ENCODE data around the gene HSD17B12. TPM values are rescaled to one million over a fixed set of nuclear protein-coding genes. Genes with fewer than 3 reads are reported as not detected.
A peak's percentile ranks its signal among the peaks of the same experiment; 100 is the strongest.
"Not testable (repeated sequence)": the region's sequence is repeated elsewhere in the genome, so short reads cannot be mapped to it uniquely, and the experiment has no call there.

Gene HSD17B12
- total RNA-seq, 5 donors from 2014 or later (not counting 1 experiment from before 2014, with no cell fraction given), result 17.9 to 25.6 (median 23.8) TPM

- H3K27me3 Mint-ChIP-seq; ATAC-seq (replicated peaks in 1 of 4); H3K4me3 ChIP-seq (ENCODE audit: control insufficient read depth in 1 of 2, extremely low read depth in 1 of 2, low read length in 1 of 2); H3K36me3 ChIP-seq (ENCODE audit: control insufficient read depth in 2 of 2, extremely low read depth in 1 of 2, insufficient read depth in 1 of 2, low read length in 1 of 2); H3K9me3 Mint-ChIP-seq; H3K9me3 ChIP-seq; H3K27me3 ChIP-seq (replicated peaks in 1 of 2; ENCODE audit: control insufficient read depth in 2 of 2, extremely low read depth in 1 of 2, insufficient read depth in 2 of 2, low read length in 1 of 2); H3K27ac ChIP-seq (ENCODE audit: low read length); DNase-seq; POLR2A ChIA-PET; CTCF ChIA-PET: not testable (repeated sequence)
- Mint-ChIP-seq H3K36me3 (peaks cover 28% of the 10 kb centered on the region), H3K27ac (peak overlapping the region in 1 of 2 donors; percentile 15), H3K4me1 (peaks cover 44 to 56% (median 49%) of the 10 kb centered on the region in 3 donors), H3K4me3 (peak overlapping the region; percentile 86 to 96 (median 91))
- 96% methylated on average over 7 of the region's 11 CpGs for WGBS (ENCODE audit: insufficient coverage)
- peaks cover 7 to 18% of the 10 kb centered on the region in 2 experiments for H3K4me1 ChIP-seq (ENCODE audit: control insufficient read depth in 1 of 2, extremely low read depth in 1 of 2, insufficient read depth in 2 of 2, low read length in 2 of 2)
These were observed 1.5 kb downstream of the HSD17B12 start for GRCh38 chr11:43682081-43682480.

DNA sequence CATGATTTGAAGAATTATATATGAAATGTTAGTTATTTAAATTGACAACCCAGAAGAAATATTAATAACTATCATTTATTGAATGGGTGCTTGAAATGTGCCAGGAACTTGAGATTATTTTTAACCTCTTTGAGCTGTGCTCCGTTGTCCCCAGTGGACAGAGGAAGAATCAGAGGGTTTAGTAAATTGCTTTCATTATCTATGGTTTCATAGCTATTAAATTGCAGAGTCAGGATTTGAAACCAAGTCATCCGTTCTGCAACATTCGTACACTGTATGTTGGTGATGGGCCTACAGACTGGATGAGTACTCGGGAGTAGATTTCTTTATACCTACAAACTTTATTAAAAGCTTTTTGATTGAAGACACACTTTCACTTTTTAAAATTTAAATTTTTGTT, 4.9 kb downstream of the HSD17B12 start:
- DNase-seq, result no peak
- no peaks in the 10 kb centered on the region for H3K27me3 Mint-ChIP-seq
- Histone ChIP-seq H3K27ac (ENCODE audit: low read length) (no peak overlapping the region), H3K4me3 (ENCODE audit: control insufficient read depth in 1 of 2, extremely low read depth in 1 of 2, low read length in 1 of 2) (no peak overlapping the region), H3K9me3 (no peaks in the 10 kb centered on the region), H3K36me3 (ENCODE audit: control insufficient read depth in 2 of 2, extremely low read depth in 1 of 2, insufficient read depth in 1 of 2, low read length in 1 of 2) (peaks cover 0 to 2% of the 10 kb centered on the region in 2 donors), H3K4me1 (ENCODE audit: control insufficient read depth in 1 of 2, extremely low read depth in 1 of 2, insufficient read depth in 2 of 2, low read length in 2 of 2) (peaks cover 7 to 10% of the 10 kb centered on the region in 2 experiments), H3K27me3 (replicated peaks in 1 of 2; ENCODE audit: control insufficient read depth in 2 of 2, extremely low read depth in 1 of 2, insufficient read depth in 2 of 2, low read length in 1 of 2) (no peaks in the 10 kb centered on the region)
- H3K4me1 Mint-ChIP-seq, result peaks cover 49 to 52% (median 52%) of the 10 kb centered on the region in 3 donors
- ChIA-PET CTCF (interaction anchor here in 1 of 2 donors (0.6 kb wide), 1 partner anchor 148 kb away, joined by 4 read pairs; no protein-coding TSS in a partner anchor), POLR2A (interaction anchor here in 1 of 2 donors (0.6 kb wide), 1 partner anchor 103 kb away, joined by 3 read pairs; no protein-coding TSS in a partner anchor)
- 67% methylated on average over 1 of the region's 4 CpGs for WGBS (ENCODE audit: insufficient coverage)
- no peak for ATAC-seq (replicated peaks in 1 of 4)
- H3K9me3 Mint-ChIP-seq, result no peaks in the 10 kb centered on the region
- H3K4me3 Mint-ChIP-seq, result no peak overlapping the region
- peaks cover 37% of the 10 kb centered on the region for H3K36me3 Mint-ChIP-seq
- H3K27ac Mint-ChIP-seq, result no peak overlapping the region

DNA sequence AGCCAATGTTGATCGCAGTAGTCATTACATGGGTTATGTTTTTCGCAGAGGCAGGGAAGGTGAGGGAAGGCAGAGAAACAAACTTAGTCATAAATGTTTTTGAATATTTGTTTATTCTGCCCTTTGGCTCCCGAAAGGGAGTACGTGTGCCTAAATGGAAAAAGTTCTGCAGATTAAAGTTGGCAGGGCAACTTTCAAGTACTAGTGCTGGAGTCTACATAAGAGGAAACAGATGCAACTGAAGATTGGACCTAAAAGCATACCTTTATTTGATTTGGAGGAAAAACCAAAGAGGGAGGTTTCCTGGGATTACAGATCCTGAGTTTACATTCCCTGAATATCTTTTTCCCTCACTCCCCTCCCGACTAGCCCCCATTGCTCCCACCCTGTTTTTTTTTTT, 5.7 kb downstream of the HSD17B12 start:
- peaks cover 40% of the 10 kb centered on the region for H3K36me3 Mint-ChIP-seq
- H3K9me3 Mint-ChIP-seq, result no peaks in the 10 kb centered on the region
- DNase-seq (no peak), ATAC-seq (replicated peaks in 1 of 4) (no peak)
- no peak overlapping the region for H3K4me3 ChIP-seq (ENCODE audit: control insufficient read depth in 1 of 2, extremely low read depth in 1 of 2, low read length in 1 of 2)
- H3K27ac Mint-ChIP-seq, result no peak overlapping the region
- H3K27me3 ChIP-seq (replicated peaks in 1 of 2; ENCODE audit: control insufficient read depth in 2 of 2, extremely low read depth in 1 of 2, insufficient read depth in 2 of 2, low read length in 1 of 2), result no peaks in the 10 kb centered on the region
- POLR2A ChIA-PET, result interaction anchor here in 1 of 2 donors (0.7 kb wide), 1 partner anchor 163 kb away, joined by 8 read pairs; no protein-coding TSS in a partner anchor
- H3K4me1 Mint-ChIP-seq, result peaks cover 50 to 51% (median 50%) of the 10 kb centered on the region in 3 donors
- H3K27me3 Mint-ChIP-seq, result no peaks in the 10 kb centered on the region
- no peak overlapping the region for H3K4me3 Mint-ChIP-seq
- H3K4me1 ChIP-seq (ENCODE audit: control insufficient read depth in 1 of 2, extremely low read depth in 1 of 2, insufficient read depth in 2 of 2, low read length in 2 of 2), result peaks cover 5 to 7% of the 10 kb centered on the region in 2 experiments
- 92% methylated on average over 4 of the region's 5 CpGs for WGBS (ENCODE audit: insufficient coverage)
- CTCF ChIA-PET, result no interaction called here
- H3K36me3 ChIP-seq (ENCODE audit: control insufficient read depth in 2 of 2, extremely low read depth in 1 of 2, insufficient read depth in 1 of 2, low read length in 1 of 2), result peaks cover 0 to 2% of the 10 kb centered on the region in 2 donors
- H3K27ac ChIP-seq (ENCODE audit: low read length), result no peak overlapping the region
- H3K9me3 ChIP-seq, result no peaks in the 10 kb centered on the region

DNA sequence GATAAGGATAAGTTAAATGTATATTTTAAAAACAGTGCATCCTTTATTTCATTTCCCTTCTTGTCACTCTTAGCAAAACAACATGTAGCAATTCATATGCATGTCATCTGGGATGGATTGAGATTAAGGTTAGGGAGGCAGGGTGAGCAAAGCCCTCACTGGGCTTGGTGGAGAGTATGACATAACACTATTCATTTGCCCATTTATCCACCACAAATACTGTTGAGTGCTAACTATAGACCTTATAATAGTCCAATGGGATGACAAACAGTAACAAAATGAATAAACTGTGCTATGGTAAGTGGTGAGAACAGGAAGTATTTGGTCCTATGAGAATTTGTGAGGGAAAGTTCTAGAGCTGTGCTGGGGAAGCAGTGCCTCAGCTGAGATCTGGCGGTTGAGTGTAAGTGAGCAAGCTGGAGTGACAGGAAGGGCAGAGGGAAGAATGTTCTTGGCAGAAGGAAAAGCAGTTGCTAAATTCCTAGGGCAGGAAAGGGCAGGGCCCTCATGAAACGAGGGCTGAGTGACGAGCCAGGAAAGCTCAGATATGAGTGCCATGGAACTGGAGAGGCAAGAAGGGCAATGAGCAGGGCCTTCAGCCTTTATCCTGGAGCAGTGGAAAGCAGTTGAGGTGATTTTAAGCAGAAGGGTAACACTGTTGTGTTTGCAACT, 6.7 kb downstream of the HSD17B12 start:
- no peak overlapping the region for H3K4me3 Mint-ChIP-seq
- H3K27me3 Mint-ChIP-seq, result no peaks in the 10 kb centered on the region
- ChIA-PET POLR2A (interaction anchor here in 1 of 2 donors (0.7 kb wide), 1 partner anchor 162 kb away, joined by 8 read pairs; no protein-coding TSS in a partner anchor), CTCF (no interaction called here)
- no peaks in the 10 kb centered on the region for H3K4me1 ChIP-seq (ENCODE audit: control insufficient read depth in 1 of 2, extremely low read depth in 1 of 2, insufficient read depth in 2 of 2, low read length in 2 of 2)
- H3K27ac Mint-ChIP-seq, result no peak overlapping the region
- no peaks in the 10 kb centered on the region for H3K9me3 Mint-ChIP-seq
- peaks cover 47% of the 10 kb centered on the region for H3K36me3 Mint-ChIP-seq
- ATAC-seq (replicated peaks in 1 of 4), result no peak
- peaks cover 0 to 2% of the 10 kb centered on the region in 2 donors for H3K36me3 ChIP-seq (ENCODE audit: control insufficient read depth in 2 of 2, extremely low read depth in 1 of 2, insufficient read depth in 1 of 2, low read length in 1 of 2)
- H3K27ac ChIP-seq (ENCODE audit: low read length), result no peak overlapping the region
- H3K9me3 ChIP-seq, result no peaks in the 10 kb centered on the region
- no peaks in the 10 kb centered on the region for H3K27me3 ChIP-seq (replicated peaks in 1 of 2; ENCODE audit: control insufficient read depth in 2 of 2, extremely low read depth in 1 of 2, insufficient read depth in 2 of 2, low read length in 1 of 2)
- no peak for DNase-seq
- 100% methylated on average over 3 of the region's 3 CpGs for WGBS (ENCODE audit: insufficient coverage)
- peaks cover 42 to 48% (median 44%) of the 10 kb centered on the region in 3 donors for H3K4me1 Mint-ChIP-seq
- no peak overlapping the region for H3K4me3 ChIP-seq (ENCODE audit: control insufficient read depth in 1 of 2, extremely low read depth in 1 of 2, low read length in 1 of 2)

DNA sequence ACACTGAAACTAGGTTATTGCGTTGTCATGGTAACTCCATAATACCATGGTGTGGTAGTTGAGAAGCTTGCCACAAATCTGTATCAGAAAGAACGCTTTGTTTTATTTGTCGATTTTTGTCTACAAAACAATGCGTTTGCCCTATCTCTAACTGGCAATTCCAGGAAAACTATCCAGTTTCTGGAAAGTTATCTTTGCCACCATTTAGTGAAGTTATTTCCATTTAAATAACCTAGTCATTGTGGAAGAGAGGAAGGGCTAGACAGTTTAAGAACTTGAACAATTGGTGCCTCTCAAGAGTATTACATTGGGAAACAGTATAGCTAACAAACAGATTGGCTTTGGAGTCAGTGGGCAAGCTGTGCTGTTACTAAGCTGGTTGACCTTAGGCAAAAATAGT, 7.9 kb downstream of the HSD17B12 start:
- H3K4me1 ChIP-seq (ENCODE audit: control insufficient read depth in 1 of 2, extremely low read depth in 1 of 2, insufficient read depth in 2 of 2, low read length in 2 of 2), result no peaks in the 10 kb centered on the region
- Mint-ChIP-seq H3K9me3 (no peaks in the 10 kb centered on the region), H3K36me3 (peaks cover 44% of the 10 kb centered on the region), H3K27ac (no peak overlapping the region), H3K4me3 (no peak overlapping the region), H3K4me1 (peaks cover 40 to 50% (median 42%) of the 10 kb centered on the region in 3 donors), H3K27me3 (no peaks in the 10 kb centered on the region)
- no peaks in the 10 kb centered on the region for H3K27me3 ChIP-seq (replicated peaks in 1 of 2; ENCODE audit: control insufficient read depth in 2 of 2, extremely low read depth in 1 of 2, insufficient read depth in 2 of 2, low read length in 1 of 2)
- POLR2A ChIA-PET, result no interaction called here
- H3K4me3 ChIP-seq (ENCODE audit: control insufficient read depth in 1 of 2, extremely low read depth in 1 of 2, low read length in 1 of 2), result no peak overlapping the region
- no peak for DNase-seq
- no peaks in the 10 kb centered on the region for H3K9me3 ChIP-seq
- H3K36me3 ChIP-seq (ENCODE audit: control insufficient read depth in 2 of 2, extremely low read depth in 1 of 2, insufficient read depth in 1 of 2, low read length in 1 of 2), result peaks cover 0 to 2% of the 10 kb centered on the region in 2 donors
- ATAC-seq (replicated peaks in 1 of 4), result no peak
- CTCF ChIA-PET, result no interaction called here
- H3K27ac ChIP-seq (ENCODE audit: low read length), result no peak overlapping the region
- WGBS (ENCODE audit: insufficient coverage), result no CpG with 5 or more reads among the region's 4 CpGs

GRCh38 chr11:43689167-43689566, 8.6 kb downstream of the HSD17B12 start:
- H3K4me1 ChIP-seq (ENCODE audit: control insufficient read depth in 1 of 2, extremely low read depth in 1 of 2, insufficient read depth in 2 of 2, low read length in 2 of 2), result no peaks in the 10 kb centered on the region
- Mint-ChIP-seq H3K4me1 (peaks cover 36 to 46% (median 39%) of the 10 kb centered on the region in 3 donors), H3K27me3 (no peaks in the 10 kb centered on the region), H3K4me3 (no peak overlapping the region), H3K9me3 (no peaks in the 10 kb centered on the region), H3K36me3 (peaks cover 41% of the 10 kb centered on the region), H3K27ac (no peak overlapping the region)
- ChIA-PET CTCF (no interaction called here), POLR2A (no interaction called here)
- 43% methylated on average over 1 of the region's 2 CpGs for WGBS (ENCODE audit: insufficient coverage)
- no peaks in the 10 kb centered on the region for H3K36me3 ChIP-seq (ENCODE audit: control insufficient read depth in 2 of 2, extremely low read depth in 1 of 2, insufficient read depth in 1 of 2, low read length in 1 of 2)
- no peak overlapping the region for H3K27ac ChIP-seq (ENCODE audit: low read length)
- H3K9me3 ChIP-seq, result no peaks in the 10 kb centered on the region
- no peaks in the 10 kb centered on the region for H3K27me3 ChIP-seq (replicated peaks in 1 of 2; ENCODE audit: control insufficient read depth in 2 of 2, extremely low read depth in 1 of 2, insufficient read depth in 2 of 2, low read length in 1 of 2)
- DNase-seq (no peak), ATAC-seq (replicated peaks in 1 of 4) (no peak)
- no peak overlapping the region for H3K4me3 ChIP-seq (ENCODE audit: control insufficient read depth in 1 of 2, extremely low read depth in 1 of 2, low read length in 1 of 2)
